Brain microvascular endothelial cell (primary cell): ENCODE results near the gene CGRRF1.

Experiments used
- DNase-seq: peaks from one replicate; pipeline ENCODE4 v3.0.0-alpha.2; 2020
- H3K27ac ChIP-seq: fragments of 250-450 bp; sonication (Bioruptor Pico); 2 replicates; pipeline ENCODE4 v1.5.1; 2020; ENCODE audit warnings: mild to moderate bottlenecking, moderate library complexity
- H3K27me3 ChIP-seq: fragments of 250-450 bp; sonication (Bioruptor Pico); replicated peaks from 2 replicates; pipeline ENCODE4 v1.5.1; 2020; ENCODE audit warnings: mild to moderate bottlenecking
- H3K36me3 ChIP-seq: fragments of 250-450 bp; sonication (Bioruptor Pico); replicated peaks from 2 replicates; pipeline ENCODE4 v1.5.1; 2020; ENCODE audit warnings: mild to moderate bottlenecking
- H3K4me3 ChIP-seq: 2 replicates; pipeline ENCODE4 v1.5.1; 2011; ENCODE audit warnings: low read depth, mild to moderate bottlenecking, control low read depth, low read length, moderate library complexity
- CTCF ChIP-seq: IDR thresholded peaks from 2 replicates; pipeline ENCODE4 v1.5.1; 2011; ENCODE audit warnings: low read depth, mild to moderate bottlenecking, moderate library complexity, low read length, control low read depth, inconsistent platforms; ENCODE audit errors: missing control alignments
- in situ Hi-C: cut with HindIII; loops from 2 replicates; pipeline ENCODE4 v1.10.0; 2017; ENCODE audit warnings: low sequenced_read_pairs, low pct_ligation_motif_present

CGRRF1 gene

DNA sequence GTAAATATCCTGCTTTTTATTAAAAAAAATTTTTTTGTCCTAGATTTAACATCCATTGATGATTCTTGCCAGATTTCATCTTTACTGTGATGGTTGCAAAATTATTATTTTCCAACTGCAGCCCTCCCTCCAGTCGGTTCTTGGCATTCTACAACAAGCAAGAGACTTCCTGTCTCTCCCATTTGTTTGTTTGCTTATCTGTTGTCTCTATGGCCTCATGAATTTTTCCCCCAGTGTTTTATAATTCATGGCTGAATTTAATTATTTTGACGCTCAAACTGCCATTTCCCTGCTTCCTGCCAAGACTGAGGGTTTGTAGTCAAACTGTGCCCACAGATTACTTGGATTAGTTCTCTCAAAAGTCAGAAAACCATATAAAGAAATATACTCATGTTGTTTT is 25.9 kb downstream of the CGRRF1 start:
- DNase-seq: no peak
- in situ Hi-C loops: no loop called here
- no peak for TF ChIP-seq CTCF
- Histone ChIP-seq H3K4me3 (no peak overlapping the region), H3K36me3 (no peaks in the 10 kb centered on the region), H3K27me3 (no peaks in the 10 kb centered on the region), H3K27ac (no peak overlapping the region)

DNA sequence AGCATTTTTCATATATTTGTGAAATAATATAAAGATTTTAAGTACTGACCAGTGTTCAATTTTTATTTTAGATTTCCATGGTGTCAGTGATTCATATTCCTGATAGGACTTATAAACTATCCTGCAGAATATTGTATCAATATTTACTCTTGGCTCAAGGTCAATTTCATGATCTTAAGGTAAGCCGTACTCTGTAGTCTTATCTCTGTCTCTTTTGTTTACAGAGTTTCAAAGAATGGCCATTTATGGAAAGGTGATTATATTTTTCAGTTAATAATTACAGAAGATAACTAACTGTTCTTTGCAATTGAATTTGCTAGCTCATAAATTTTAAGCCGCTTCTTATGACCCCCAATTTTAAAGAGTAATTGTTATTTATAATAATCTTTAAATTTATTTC is 27.9 kb downstream of the CGRRF1 start:
- no peak overlapping the region for H3K27ac ChIP-seq
- no peak overlapping the region for H3K4me3 ChIP-seq
- H3K36me3 ChIP-seq: no peaks in the 10 kb centered on the region
- in situ Hi-C loops: no loop called here
- no peak for DNase-seq
- H3K27me3 ChIP-seq: no peaks in the 10 kb centered on the region
- TF ChIP-seq CTCF: no peak

DNA sequence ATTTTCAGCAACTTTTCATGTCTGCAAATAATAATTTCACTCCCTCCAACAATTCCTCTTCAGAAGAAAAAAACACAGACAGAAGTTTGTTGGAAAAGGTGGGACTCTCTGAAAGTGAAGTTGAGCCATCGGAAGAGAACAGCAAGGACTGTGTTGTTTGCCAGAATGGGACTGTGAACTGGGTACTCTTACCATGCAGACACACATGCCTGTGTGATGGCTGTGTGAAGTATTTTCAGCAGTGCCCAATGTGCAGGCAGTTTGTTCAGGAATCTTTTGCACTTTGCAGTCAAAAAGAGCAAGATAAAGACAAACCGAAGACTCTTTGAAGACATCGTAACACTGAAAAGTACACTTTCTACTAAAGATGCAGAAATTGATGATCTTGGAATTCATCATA is 28.3 kb downstream of the CGRRF1 start:
- DNase-seq: no peak
- in situ Hi-C loops: no loop called here
- Histone ChIP-seq H3K4me3 (no peak overlapping the region), H3K36me3 (no peaks in the 10 kb centered on the region), H3K27me3 (no peaks in the 10 kb centered on the region), H3K27ac (no peak overlapping the region)
- TF ChIP-seq CTCF: no peak

DNA sequence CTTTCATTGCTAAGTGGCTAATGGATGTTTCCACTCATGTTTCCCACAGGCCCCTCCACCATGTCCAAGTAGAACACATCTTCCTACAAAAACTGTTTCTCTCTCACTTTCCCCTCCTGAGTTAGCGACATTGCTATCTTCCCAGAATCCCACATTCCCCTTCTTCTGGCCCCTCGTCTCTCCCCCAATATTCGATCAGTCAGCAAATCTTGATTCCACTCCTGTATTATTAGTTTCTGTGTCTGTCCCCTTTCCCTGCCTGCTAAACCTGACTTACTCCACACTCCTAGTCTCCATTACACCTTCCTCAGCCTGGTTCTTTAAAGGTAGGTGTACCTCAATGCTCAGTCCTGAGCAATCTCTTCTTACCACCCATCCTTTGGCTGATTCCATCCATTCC is 37.9 kb downstream of the CGRRF1 start:
- in situ Hi-C loops: no loop called here

DNA sequence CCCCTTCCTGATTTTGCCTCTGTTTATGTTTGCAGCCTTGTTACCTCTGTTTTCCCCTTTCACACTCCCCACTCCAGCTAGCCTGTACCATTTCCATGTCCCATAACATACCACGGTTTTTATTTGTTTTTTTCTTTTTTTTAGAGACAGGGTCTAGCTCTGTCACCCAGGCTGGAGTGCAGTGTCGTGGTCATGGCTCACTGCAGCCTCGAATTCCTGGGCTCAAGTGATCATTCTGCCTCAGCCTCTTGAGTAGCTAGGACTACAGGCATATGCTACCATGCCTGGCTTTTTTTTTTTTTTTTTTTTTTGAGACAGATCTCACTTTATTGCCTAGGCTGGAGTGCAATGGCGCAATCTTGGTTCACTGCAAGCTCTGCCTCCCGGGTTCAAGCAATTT is 38.8 kb downstream of the CGRRF1 start:
- Histone ChIP-seq H3K4me3 (no peak overlapping the region), H3K27me3 (no peaks in the 10 kb centered on the region), H3K36me3 (no peaks in the 10 kb centered on the region), H3K27ac (no peak overlapping the region)
- in situ Hi-C loops: no loop called here
- no peak for TF ChIP-seq CTCF
- no peak for DNase-seq

More for the DNA sequence above, 37.9 kb downstream of the CGRRF1 start:
- no peak for DNase-seq
- H3K36me3 ChIP-seq: no peaks in the 10 kb centered on the region
- no peaks in the 10 kb centered on the region for H3K27me3 ChIP-seq
- TF ChIP-seq CTCF: no peak
- no peak overlapping the region for H3K4me3 ChIP-seq
- H3K27ac ChIP-seq: no peak overlapping the region

GRCh38 chr14:54549862-54550261 is 40.2 kb downstream of the CGRRF1 start:
- Histone ChIP-seq H3K27me3 (no peaks in the 10 kb centered on the region), H3K36me3 (no peaks in the 10 kb centered on the region), H3K4me3 (no peak overlapping the region), H3K27ac (no peak overlapping the region)
- TF ChIP-seq CTCF: no peak
- DNase-seq: no peak
- in situ Hi-C loops: no loop called here
